ENCODE results near the gene TNXB. TPM values are rescaled to one million over a fixed set of nuclear protein-coding genes. Genes with fewer than 3 reads are reported as not detected.

Gene TNXB
- total and polyA plus RNA-seq, 2 of the 4 experiments (the other 2 are of a cell fraction): 0.05 TPM; not detected in 1

DNA sequence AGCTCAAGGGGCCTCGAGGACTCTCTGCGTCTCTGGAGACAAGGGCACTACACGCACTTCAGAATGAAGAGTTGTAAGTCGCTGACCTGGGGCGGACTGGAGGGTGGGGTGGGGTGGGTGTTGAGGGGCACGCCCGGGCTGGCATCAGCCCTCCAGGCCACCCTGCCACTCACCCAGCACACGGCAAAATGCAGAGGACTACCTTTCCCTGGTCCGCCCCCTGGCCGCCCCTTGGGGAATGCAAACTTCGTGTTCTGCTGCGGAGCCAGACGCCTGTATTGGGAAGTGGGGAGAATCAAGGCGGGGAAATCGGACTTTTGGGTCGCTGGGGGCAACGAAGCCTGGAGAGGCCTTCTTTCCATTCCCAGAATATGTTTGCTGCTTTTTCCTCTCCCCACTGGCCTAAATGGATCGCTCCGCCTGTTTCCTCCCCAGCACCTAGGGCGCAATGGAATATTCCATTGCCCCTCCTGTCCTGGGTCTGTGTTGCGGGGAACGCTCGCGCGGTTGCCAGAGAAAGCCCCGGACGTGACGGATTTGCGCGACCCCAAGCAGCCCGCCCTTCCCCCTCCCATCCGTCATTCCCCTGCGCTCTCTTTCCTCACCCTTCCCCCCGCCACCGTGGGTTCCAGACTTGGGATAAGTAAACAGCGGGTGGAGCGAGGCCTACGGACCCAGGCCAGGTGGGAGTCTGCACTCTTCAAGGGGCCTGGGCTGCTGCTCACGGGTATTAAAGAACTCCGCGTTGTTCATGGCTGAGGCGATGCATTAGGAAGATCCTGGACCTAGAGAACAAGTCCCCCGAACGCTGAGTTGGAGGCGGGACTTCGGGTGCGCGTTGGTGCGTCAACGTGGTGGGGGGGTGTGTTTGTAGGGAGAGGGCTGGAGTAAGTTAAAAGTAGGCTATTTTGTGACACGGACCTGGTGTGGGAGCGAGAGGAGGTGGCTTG, 44.7 kb upstream of the TNXB start, which contains the start of gene PPT2 (continued):
- TF ChIP-seq MAFK (IDR thresholded peaks at IDR 0.05; ENCODE audit: low read depth, low read length) (no peak), CHD1 (IDR thresholded peaks at IDR 0.05; ENCODE audit: low read depth, low read length) (peak; percentile 23; the same call in 1 of the 2 replicates), MAZ (IDR thresholded peaks at IDR 0.05; ENCODE audit: borderline replicate concordance, low read depth, low read length) (peak; percentile 67; the same call in 1 of the 2 replicates)
